SK-N-MC (cell line): ENCODE results near the gene PHF23.

ENCODE experiments used
- EZH2 ChIP-seq: fragments of 200-600 bp; sonication (generic); IDR thresholded peaks from one replicate; pipeline ENCODE4 v1.6.1; 2017; ENCODE audit warnings: antibody characterized with exemption
- POLR2AphosphoS5 ChIP-seq: IDR thresholded peaks from 2 replicates; pipeline ENCODE4 v1.6.1; 2012; ENCODE audit warnings: mild to moderate bottlenecking, low read depth, low read length, borderline replicate concordance

DNA sequence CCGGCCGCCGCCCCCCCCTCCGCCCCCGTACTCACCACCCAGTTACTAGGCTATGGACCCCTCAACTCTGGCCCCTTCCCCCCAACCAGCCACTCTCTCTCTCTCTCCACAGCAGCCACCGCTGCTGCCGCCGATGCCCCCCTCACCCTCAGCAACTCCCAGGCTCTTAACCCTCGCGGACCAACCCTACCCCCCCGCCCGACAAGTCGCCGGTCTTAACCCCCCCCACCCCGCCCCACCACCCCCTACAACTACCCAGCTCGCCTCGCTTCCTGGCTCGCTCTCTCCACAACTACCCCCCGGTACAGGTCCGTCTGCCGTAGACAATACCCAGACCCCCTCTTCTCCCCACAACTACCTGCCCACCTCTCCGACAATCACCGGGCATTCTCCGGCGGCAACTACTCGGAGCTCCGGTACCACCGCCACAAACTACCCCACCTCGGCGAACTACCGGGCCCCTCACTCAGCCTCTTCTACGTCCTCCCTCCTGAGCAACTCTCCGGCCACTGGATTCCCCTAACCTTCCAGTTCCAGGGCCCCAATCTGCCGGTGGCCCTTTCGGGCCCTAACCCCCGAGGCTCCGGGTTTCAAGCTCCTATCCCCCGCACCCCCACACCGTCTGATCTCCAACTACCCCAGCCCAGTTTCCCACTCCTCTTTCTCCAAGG, 702 bp downstream of the PHF23 start:
- TF ChIP-seq POLR2AphosphoS5 (no peak), EZH2 (no peak)
